Activated naive CD4-positive, alpha-beta T cell treated with anti-CD3 and anti-CD28 coated beads for 36 hours (primary cell): ENCODE results near the gene EPB42. TPM values are rescaled to one million over a fixed set of nuclear protein-coding genes. Genes with fewer than 3 reads are reported as not detected.
"Not testable (repeated sequence)": the region's sequence is repeated elsewhere in the genome, so short reads cannot be mapped to it uniquely, and the experiment has no call there.

Source experiments
- CTCF ChIA-PET: fragments of 350-600 bp; sonication (Branson Sonifier 250); formaldehyde crosslinking; loops from one replicate; lab custom pipeline; 2021; ENCODE audit warnings: antibody characterized with exemption; lab: Charles Lee
- DNase-seq: peaks from one replicate; pipeline ENCODE4 v3.0.0-alpha.2; 2020
- H3K27ac Mint-ChIP-seq: one replicate; pipeline ENCODE4 v1.8.0; 2021; ENCODE audit warnings: mild to moderate bottlenecking, mixed read lengths
- H3K27me3 Mint-ChIP-seq: one replicate; pipeline ENCODE4 v1.8.0; 2021; ENCODE audit warnings: low read depth, mixed read lengths
- H3K36me3 Mint-ChIP-seq: one replicate; pipeline ENCODE4 v1.8.0; 2021; ENCODE audit warnings: low read depth, mixed read lengths
- H3K4me1 Mint-ChIP-seq: one replicate; pipeline ENCODE4 v1.8.0; 2021; ENCODE audit warnings: low read depth, mixed read lengths
- H3K4me3 Mint-ChIP-seq: one replicate; pipeline ENCODE4 v1.8.0; 2021; ENCODE audit warnings: mild to moderate bottlenecking, moderate library complexity, mixed read lengths
- H3K9me3 Mint-ChIP-seq: one replicate; pipeline ENCODE4 v1.8.0; 2021; ENCODE audit warnings: mixed read lengths
- intact Hi-C: fragments of 100-400 bp; cut with micrococcal nuclease; formaldehyde crosslinking; loops from one replicate; pipeline ENCODE4 v1.15.1; 2023
- total RNA-seq, 2 experiments: library from RNA; stranded (reverse); gene quantifications; one replicate each; pipeline ENCODE4 v1.2.3, GENCODE V29; 2021

The EPB42 gene
- total RNA-seq, 2 experiments from 2014 or later = not detected

DNA sequence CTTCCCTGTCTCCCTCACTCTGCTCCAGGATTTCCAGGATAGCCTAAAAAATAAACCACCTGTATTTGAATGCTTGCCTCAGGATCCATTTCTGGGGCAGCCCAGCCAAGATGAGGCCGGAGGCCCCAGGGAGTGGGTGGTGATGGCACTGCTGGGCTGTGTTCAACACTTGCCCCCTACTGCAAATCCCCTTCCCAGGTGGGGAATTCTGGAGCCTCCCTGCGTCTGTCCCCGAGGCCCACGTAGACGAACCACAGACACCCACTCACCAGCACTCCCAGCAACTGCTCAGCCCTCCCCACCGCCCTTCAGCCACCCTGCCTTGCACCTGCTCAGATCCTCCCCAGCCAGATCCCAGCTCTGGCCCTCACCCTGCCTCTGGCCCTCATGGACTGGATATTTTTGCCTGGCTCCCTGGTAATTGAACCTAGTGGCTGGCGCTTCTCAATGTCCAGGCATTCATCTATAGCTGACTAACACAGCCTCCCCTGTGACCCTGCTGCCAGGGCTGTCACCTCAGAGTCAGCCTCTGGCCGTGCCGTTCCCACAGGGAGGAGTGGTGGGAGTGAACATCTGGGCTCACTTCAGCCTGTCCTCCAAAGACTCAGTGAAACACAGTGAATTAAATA is 17.1 kb upstream of the EPB42 start:
- CTCF ChIA-PET = no interaction called here

DNA sequence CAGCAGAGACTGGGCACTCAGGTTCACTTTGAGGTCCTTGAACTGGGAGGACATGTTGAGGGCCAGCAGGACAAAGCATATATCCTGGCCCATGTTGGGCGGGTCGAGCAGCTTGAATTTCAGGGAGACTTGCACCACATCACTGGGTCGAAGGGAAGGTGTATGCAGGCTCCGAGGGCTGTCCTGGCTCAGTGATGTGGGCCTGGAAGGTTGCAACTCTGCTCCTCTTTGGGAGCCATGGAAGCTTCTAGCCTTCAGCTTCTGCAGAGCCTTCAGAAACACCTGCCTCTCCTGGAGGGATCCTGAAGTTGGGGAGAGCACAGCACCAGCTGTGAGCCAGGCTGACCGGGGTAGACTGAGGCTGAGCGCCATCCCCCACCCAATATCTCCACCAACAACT is 14.7 kb upstream of the EPB42 start:
- peaks cover 12% of the 10 kb centered on the region for H3K27me3 Mint-ChIP-seq
- no peaks in the 10 kb centered on the region for H3K36me3 Mint-ChIP-seq
- H3K4me1 Mint-ChIP-seq = no peaks in the 10 kb centered on the region
- intact Hi-C loops = no loop called here
- no peak overlapping the region for H3K4me3 Mint-ChIP-seq
- no peak overlapping the region for H3K27ac Mint-ChIP-seq
- DNase-seq = no peak
- H3K9me3 Mint-ChIP-seq = no peaks in the 10 kb centered on the region
- CTCF ChIA-PET = interaction anchor here (1.2 to 1.5 kb wide), 2 partner anchors 10 to 50 kb away, joined by 5 read pairs; no protein-coding TSS in a partner anchor

More for the DNA sequence above, 17.1 kb upstream of the EPB42 start:
- Mint-ChIP-seq H3K4me3 (no peak overlapping the region), H3K36me3 (no peaks in the 10 kb centered on the region), H3K27me3 (peaks cover 12% of the 10 kb centered on the region), H3K27ac (no peak overlapping the region), H3K9me3 (no peaks in the 10 kb centered on the region), H3K4me1 (no peaks in the 10 kb centered on the region)
- DNase-seq = no peak
- intact Hi-C loops = no loop called here

DNA sequence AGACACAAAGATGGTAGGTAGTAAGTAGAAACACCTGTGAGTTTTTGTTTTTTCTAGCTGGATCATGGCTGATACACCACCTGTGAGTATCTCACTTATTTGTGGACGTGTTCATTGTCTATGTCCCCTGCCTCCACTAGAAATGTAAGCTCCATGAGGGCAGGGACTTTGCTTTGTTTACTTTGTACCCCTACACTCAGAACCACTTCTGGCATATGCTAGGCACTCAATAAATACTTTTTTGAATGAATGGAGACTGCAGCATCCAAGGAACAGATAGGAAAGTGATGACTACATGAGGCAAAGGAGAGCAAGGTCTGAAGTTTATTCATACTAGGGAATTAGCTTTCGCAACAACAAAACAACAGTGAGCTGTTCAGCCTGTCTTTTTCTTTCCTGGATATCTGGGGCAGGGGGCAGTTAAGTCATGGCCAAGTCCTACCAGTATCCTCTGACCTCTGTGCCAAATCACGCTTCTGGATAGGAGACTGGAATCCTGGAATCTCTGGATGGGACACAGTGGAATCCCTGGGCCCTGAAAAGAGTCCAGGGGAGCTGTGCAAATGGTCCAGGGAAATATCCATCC is 11.6 kb upstream of the EPB42 start:
- CTCF ChIA-PET = interaction anchor here (2.0 kb wide), 1 partner anchor 53 kb away, joined by 8 read pairs; no protein-coding TSS in a partner anchor
- Mint-ChIP-seq H3K4me1 (no peaks in the 10 kb centered on the region), H3K27me3 (peaks cover 4% of the 10 kb centered on the region), H3K4me3 (no peak overlapping the region), H3K27ac (no peak overlapping the region), H3K9me3 (no peaks in the 10 kb centered on the region), H3K36me3 (no peaks in the 10 kb centered on the region)
- intact Hi-C loops = no loop called here
- DNase-seq = no peak

DNA sequence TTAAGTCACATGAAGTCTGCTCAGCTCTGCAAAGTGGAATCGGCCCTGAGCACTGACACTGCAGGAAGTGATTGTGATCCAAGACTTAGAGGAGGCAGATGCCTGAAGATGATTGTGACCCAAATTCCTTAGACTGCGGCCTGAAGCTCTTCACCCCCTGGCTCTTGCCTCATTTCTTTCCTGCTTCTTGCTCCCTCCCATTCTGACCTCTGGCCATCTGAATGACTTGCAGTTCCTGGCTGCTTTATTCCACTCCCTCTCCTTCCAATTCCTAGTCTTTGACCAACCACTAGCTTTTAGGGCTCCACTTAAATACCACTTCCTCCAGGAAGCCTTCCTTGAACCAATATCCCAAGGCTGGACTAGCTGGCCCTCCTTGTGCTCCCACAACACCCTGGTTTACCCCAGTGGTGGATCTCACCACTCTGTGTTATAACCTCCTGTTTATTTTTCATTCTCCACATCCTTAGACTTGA is 9.9 kb upstream of the EPB42 start:
- peaks cover 4% of the 10 kb centered on the region for H3K27me3 Mint-ChIP-seq
- H3K9me3 Mint-ChIP-seq = no peaks in the 10 kb centered on the region
- H3K4me3 Mint-ChIP-seq = no peak overlapping the region
- peaks cover 5% of the 10 kb centered on the region for H3K4me1 Mint-ChIP-seq
- no peaks in the 10 kb centered on the region for H3K36me3 Mint-ChIP-seq
- intact Hi-C loops = no loop called here
- CTCF ChIA-PET = interaction anchor here (0.6 to 3.6 kb wide), 3 partner anchors 16 to 54 kb away, joined by 4 to 27 read pairs (median 5); no protein-coding TSS in a partner anchor
- DNase-seq = no peak
- no peak overlapping the region for H3K27ac Mint-ChIP-seq

DNA sequence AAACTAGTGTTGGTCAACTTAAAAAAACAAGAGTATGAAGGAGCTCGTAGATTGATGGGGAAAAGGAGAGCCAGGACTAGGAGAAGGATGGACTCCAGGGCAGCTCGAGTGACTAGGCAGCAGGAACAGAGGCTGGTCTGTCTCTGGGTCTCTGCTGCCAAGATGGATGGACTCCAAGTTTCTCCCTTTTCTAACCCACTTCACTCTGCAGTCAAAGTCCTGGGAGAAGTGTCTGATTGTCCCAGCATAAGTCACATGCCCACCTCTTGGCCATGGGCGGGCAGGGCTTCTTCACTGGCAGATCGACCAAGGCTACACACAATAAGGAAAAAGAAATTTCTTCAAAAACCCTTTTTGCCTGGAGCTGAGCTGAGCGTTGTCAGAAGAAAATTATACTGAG is 9.2 kb upstream of the EPB42 start:
- Mint-ChIP-seq H3K27me3 (peaks cover 7% of the 10 kb centered on the region), H3K4me3 (no peak overlapping the region), H3K36me3 (no peaks in the 10 kb centered on the region), H3K9me3 (no peaks in the 10 kb centered on the region), H3K27ac (no peak overlapping the region), H3K4me1 (peaks cover 5% of the 10 kb centered on the region)
- intact Hi-C loops = no loop called here
- CTCF ChIA-PET = interaction anchor here (0.6 to 3.6 kb wide), 5 partner anchors 11 to 55 kb away, joined by 3 to 27 read pairs (median 4); no protein-coding TSS in a partner anchor
- no peak for DNase-seq

DNA sequence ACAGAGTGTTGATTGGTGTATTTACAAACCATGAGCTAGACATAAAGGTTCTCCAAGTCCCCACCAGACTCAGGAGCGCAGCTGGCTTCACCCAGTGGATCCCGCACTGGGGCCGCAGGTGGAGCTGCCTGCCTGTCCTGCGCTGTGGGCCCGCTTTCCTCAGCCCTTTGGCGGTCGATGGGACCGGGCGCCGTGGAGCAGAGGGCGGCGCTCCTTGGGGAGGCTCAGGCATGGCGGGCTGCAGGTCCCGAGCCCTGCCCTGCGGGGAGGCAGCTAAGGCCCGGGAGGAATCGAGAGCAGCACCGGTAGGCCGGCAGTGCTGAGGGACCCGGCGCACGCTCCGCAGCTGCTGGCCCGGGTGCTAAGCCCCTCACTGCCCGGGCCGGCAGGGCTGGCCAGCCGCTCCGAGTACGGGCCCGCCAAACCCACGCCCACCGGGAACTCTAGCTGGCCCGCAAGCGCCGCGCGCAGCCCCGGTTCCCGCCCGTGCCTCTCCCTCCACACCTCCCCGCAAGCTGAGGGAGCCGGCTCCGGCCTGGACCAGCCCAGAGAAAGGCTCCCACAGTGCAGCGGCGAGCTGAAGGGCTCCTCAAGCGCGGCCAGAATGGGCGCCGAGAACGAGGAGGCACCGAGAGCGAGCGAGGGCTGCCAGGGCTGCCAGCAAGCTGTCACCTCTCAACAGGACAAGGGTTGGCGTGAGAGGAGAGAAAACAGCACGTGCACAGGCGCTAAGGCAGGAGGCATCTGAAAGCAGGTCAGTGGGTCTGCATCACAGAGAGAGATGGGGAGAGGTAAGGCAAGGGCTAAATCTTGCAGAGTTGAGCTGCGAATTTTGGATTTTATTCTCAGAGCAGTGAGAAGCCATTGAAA is 5.9 kb upstream of the EPB42 start:
- peaks cover 5% of the 10 kb centered on the region for H3K4me1 Mint-ChIP-seq
- H3K36me3 Mint-ChIP-seq = no peaks in the 10 kb centered on the region
- H3K4me3 Mint-ChIP-seq = no peak overlapping the region
- CTCF ChIA-PET = interaction anchor here (0.6 to 3.0 kb wide), 18 partner anchors 8 to 1031 kb away, joined by 3 to 167 read pairs (median 7); no protein-coding TSS in a partner anchor
- no peak overlapping the region for H3K27ac Mint-ChIP-seq
- H3K27me3 Mint-ChIP-seq = peaks cover 3% of the 10 kb centered on the region
- intact Hi-C loops = no loop called here
- DNase-seq = no peak
- no peaks in the 10 kb centered on the region for H3K9me3 Mint-ChIP-seq

DNA sequence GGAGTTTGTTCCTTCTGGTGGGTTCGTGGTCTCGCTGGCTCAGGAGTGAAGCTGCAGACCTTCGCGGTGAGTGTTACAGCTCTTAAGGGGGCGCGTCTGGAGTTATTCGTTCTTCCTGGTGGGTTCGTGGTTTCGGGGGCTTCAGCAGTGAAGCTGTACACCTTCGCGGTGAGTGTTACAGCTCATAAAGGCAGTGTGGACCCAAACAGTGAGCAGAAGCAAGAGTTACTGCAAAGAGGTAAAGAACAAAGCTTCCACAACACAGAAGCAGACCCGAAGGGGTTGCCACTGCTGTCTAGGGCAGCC is 5.1 kb upstream of the EPB42 start:
- not testable (repeated sequence) for H3K27ac Mint-ChIP-seq, H3K4me3 Mint-ChIP-seq, DNase-seq, H3K36me3 Mint-ChIP-seq, H3K27me3 Mint-ChIP-seq, H3K9me3 Mint-ChIP-seq, H3K4me1 Mint-ChIP-seq
- CTCF ChIA-PET = interaction anchor here (0.6 to 3.0 kb wide), 40 partner anchors 8 to 444 kb away, joined by 3 to 167 read pairs (median 5); partner anchors contain the start of gene TGM5
- intact Hi-C loops = loop anchor here (1.0 kb wide), 2 partner anchors 42 to 59 kb away; no protein-coding TSS in a partner anchor

DNA sequence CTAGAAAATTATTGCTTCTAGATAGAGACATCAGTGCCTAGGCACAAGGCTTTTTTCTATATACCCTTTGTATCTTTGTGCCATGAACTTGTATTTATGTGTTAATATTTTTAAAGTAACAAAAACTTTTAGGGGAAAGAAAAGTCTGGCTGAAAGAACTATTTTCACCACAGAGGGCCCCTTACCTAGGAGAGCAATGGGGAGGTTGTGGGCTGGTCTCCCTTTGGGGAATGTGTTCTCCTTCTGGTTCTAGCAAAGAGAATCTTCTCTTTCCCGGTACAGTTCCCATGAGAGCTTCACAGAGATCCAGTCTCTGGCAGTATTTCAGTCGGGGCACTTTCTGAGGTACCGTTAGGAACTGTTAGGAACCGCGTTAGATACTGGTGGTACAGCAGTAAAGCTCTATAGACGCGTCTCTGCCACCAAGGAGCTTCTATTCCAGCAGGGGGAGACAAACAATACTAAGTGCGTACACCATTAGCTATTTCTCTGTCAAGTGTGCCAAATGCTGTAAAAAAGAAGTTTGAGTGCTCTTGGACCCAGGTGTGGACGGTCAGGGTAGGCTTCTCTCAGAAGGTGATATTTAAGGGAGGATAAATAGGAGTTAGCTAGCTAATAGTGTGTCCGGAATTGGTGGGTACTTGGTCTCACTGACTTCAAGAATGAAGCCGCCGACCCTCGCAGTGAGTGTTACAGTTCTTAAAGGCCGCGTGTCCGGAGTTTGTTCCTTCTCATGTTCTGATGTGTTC is 4.6 kb upstream of the EPB42 start:
- no peak overlapping the region for H3K4me3 Mint-ChIP-seq
- CTCF ChIA-PET = interaction anchor here (0.6 to 3.0 kb wide), 48 partner anchors 8 to 444 kb away, joined by 3 to 167 read pairs (median 4); partner anchors contain the start of genes CCNDBP1, TGM5, TUBGCP4 and ZSCAN29
- intact Hi-C loops = loop anchor here (1.0 kb wide), 2 partner anchors 43 to 60 kb away; no protein-coding TSS in a partner anchor
- peaks cover 3% of the 10 kb centered on the region for H3K27me3 Mint-ChIP-seq
- H3K27ac Mint-ChIP-seq = no peak overlapping the region
- H3K36me3 Mint-ChIP-seq = no peaks in the 10 kb centered on the region
- H3K4me1 Mint-ChIP-seq = peaks cover 5% of the 10 kb centered on the region
- no peaks in the 10 kb centered on the region for H3K9me3 Mint-ChIP-seq
- peak; percentile 63 for DNase-seq

DNA sequence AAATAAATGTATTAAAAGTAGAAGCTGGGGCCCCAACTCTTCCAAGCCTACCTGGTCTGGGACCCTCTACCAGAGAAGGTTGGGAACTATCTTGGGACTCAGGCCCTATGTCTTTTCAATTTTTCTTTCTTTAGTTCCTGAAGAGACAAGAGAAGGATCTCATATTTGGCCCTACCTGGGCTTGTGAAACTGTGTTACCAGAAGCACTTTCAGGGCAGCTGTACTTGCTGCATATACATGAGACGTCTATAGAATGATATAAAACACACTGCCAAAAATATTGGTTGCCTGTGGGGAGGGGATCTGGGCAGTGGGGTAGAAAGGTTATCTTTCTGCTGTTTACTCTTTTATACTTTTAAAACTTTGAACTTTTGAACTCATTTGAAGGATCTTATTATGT is 604 bp upstream of the EPB42 start:
- H3K27me3 Mint-ChIP-seq = peaks cover 7% of the 10 kb centered on the region

DNA sequence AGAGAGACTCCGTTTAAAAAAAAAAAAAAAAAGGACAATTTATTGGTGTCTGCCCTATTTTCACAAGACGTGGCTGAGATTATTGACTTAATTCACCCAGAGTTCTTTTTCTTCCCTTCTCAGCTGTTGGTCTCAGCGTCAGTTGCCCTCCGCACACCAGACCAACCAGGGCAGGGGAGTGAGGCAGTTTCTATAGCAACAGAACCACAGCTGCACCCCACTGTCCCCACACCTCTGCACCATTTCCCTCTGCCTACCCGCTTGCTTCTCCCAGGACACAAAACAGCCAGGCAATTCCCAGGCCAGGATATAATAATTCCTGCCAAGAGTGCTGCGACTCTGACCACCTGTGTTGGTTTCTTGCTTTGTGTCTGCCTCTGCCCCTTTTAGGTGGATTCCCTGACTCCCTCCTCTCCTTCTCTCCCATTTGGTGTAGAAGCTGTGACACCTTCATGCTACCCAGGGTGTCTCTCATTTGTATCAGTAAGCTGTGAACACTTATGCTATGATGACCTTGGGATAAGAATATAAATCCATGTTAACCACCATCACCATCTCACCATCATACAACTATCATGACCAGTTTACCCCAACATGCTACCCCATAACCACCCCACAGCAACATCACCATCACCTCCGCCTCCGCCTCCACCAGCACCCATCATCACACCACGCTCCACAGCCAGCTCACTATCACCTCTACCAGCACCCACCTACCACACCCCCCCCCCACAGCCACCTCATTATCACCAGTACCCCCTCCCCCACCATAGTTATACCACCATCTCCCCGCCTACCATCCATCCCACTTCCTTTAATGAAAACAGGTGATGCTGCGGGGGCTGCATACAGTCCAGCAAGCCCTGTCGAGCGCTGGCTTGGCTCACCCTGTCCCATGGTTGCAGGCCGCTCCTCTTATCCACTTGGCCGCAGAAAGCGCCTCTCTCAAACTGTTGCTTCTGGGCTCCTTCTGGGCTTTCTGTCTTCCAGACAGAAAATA is 589 bp downstream of the EPB42 start:
- Mint-ChIP-seq H3K4me1 (no peaks in the 10 kb centered on the region), H3K4me3 (no peak overlapping the region), H3K9me3 (peaks cover 3% of the 10 kb centered on the region), H3K27ac (no peak overlapping the region), H3K27me3 (peaks cover 5% of the 10 kb centered on the region), H3K36me3 (no peaks in the 10 kb centered on the region)
- intact Hi-C loops = no loop called here
- CTCF ChIA-PET = interaction anchor here (1.6 kb wide), 1 partner anchor 65 kb away, joined by 7 read pairs; no protein-coding TSS in a partner anchor
- no peak for DNase-seq

More for the DNA sequence above, 604 bp upstream of the EPB42 start:
- no peak overlapping the region for H3K27ac Mint-ChIP-seq
- CTCF ChIA-PET = interaction anchor here (0.7 kb wide), 1 partner anchor 601 kb away, joined by 4 read pairs; no protein-coding TSS in a partner anchor
- no peak overlapping the region for H3K4me3 Mint-ChIP-seq
- H3K9me3 Mint-ChIP-seq = peaks cover 3% of the 10 kb centered on the region
- intact Hi-C loops = no loop called here
- peaks cover 5% of the 10 kb centered on the region for H3K4me1 Mint-ChIP-seq
- no peak for DNase-seq
- H3K36me3 Mint-ChIP-seq = no peaks in the 10 kb centered on the region
